ENCODE data around the gene LRIG1. TPM values are rescaled to one million over a fixed set of nuclear protein-coding genes. Genes with fewer than 3 reads are reported as not detected.

Gene LRIG1
- total and polyA plus RNA-seq, 2 donors, result 23.4 to 29.2 TPM

DNA sequence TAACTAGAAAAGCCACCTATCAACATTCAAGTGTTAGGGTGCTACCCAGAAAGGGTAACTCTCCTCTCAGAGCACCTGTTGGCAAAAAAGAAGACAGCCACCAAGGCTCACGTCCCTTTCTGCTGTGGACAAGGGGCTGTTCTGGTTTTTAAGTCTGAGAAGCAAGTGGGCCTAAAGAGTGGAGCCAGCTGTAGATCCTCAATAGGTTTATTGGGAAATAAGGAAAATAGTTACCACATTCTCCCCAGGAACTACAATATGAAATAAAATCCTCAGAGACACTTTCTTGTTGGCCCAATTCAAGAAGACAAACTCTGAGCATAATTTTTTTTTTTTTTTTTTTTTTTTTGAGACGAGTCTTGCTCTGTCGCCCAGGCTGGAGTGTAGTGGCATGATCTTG lies 35.8 kb downstream of the LRIG1 start:
- no peak overlapping the region for H3K27ac ChIP-seq (ENCODE audit: low read depth)
- no peaks in the 10 kb centered on the region for H3K4me1 ChIP-seq (ENCODE audit: insufficient read depth)
- H3K4me3 ChIP-seq (ENCODE audit: low read depth, low read length), result no peak overlapping the region
- H3K36me3 ChIP-seq (ENCODE audit: insufficient read depth), result no peaks in the 10 kb centered on the region
- WGBS, result 89% methylated on average over 3 of the region's 3 CpGs
- DNase-seq (ENCODE audit: extremely low spot score), result no peak

DNA sequence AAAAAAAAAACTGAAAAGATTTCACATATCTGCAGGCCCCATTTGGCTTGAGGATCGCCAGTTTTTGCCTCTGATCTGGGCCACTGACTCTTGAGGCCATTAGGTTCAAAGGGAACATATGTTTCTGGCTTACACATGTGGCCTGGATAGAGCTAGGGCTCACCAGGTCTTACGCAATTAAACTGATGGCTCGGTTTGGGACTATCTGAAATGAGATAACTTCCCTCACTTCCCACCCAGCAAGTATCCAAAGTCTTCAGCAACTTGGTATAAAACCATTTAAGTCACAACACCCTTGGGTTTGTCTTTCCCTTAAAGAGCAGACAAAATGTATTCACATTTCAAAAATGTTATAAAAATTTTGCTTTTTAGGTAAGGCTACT lies 36.3 kb downstream of the LRIG1 start:
- H3K36me3 ChIP-seq (ENCODE audit: insufficient read depth), result no peaks in the 10 kb centered on the region
- no peak overlapping the region for H3K27ac ChIP-seq (ENCODE audit: low read depth)
- H3K4me1 ChIP-seq (ENCODE audit: insufficient read depth), result no peaks in the 10 kb centered on the region
- no peak overlapping the region for H3K4me3 ChIP-seq (ENCODE audit: low read depth, low read length)
- WGBS, result 87% methylated on average over 3 of the region's 3 CpGs
- no peak for DNase-seq (ENCODE audit: extremely low spot score)

DNA sequence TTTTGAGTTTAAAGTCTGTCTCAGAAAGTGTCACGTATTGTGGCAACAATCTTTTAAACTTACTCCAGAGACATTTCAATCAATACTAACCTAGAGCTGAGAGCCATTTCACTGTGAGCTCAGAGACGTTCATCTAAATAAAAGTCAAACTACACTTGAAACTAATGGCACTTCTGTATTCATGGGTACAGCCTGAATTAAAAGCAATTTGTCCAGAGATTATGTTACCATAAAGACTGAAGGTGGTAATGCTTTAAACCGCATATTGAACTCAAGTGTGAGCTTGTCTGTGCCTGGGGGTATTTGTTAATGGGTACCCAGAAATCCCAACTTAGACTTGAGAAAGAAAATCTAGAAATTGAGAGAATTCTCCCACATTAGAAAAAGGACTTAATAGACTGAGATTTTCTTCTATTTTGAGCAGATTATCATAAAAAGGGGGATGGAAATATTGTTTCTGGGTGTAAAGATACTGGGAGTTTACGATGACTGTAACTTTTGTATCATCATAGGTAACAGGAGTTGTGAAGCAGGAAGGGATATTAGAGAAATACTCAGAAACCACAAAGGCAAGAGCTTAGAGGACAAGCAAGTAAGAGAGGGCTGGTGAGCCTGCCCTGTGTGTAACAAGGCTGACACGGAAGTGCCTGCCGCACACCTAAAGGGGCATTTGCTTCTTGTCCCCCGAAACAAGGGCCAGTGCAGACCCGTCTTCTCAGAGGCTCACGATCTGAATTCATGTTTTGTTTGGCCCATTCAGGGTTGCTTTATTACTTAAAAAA lies 36.9 kb downstream of the LRIG1 start:
- no peaks in the 10 kb centered on the region for H3K36me3 ChIP-seq (ENCODE audit: insufficient read depth)
- no peak overlapping the region for H3K27ac ChIP-seq (ENCODE audit: low read depth)
- no peak for DNase-seq (ENCODE audit: extremely low spot score)
- WGBS, result 92% methylated on average over 9 of the region's 9 CpGs
- no peak overlapping the region for H3K4me3 ChIP-seq (ENCODE audit: low read depth, low read length)
- no peaks in the 10 kb centered on the region for H3K4me1 ChIP-seq (ENCODE audit: insufficient read depth)

DNA sequence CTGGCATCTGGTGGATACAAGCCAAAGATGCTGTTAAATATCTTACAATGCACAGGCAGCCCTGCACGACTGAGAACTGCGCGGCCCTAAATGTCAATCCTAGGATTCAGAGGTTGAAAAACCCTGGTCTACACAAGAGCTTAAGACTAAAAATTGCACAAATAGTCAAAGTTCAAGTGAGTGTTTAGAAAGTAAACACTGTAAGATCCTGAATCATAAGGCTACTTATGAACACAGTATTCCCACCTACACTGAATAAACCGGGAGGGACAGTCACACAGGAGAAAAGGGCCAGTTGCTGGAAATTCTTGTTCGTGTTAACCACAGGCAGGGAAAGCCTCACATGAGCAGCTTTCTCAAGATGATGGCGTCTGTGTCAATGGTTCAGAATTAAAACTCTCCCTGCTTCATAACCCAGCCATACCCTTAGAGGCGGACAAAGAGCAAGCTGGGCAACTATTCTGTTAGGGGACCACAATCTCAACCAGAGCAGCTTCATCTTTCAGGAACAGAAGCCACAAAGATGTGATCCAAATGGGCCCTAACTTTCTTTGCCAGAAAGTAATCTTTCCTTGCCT lies 37.7 kb downstream of the LRIG1 start:
- Histone ChIP-seq H3K27ac (ENCODE audit: low read depth) (no peak overlapping the region), H3K36me3 (ENCODE audit: insufficient read depth) (no peaks in the 10 kb centered on the region), H3K4me3 (ENCODE audit: low read depth, low read length) (no peak overlapping the region), H3K4me1 (ENCODE audit: insufficient read depth) (no peaks in the 10 kb centered on the region)
- no peak for DNase-seq (ENCODE audit: extremely low spot score)
- WGBS, result 90% methylated on average over 7 of the region's 7 CpGs

DNA sequence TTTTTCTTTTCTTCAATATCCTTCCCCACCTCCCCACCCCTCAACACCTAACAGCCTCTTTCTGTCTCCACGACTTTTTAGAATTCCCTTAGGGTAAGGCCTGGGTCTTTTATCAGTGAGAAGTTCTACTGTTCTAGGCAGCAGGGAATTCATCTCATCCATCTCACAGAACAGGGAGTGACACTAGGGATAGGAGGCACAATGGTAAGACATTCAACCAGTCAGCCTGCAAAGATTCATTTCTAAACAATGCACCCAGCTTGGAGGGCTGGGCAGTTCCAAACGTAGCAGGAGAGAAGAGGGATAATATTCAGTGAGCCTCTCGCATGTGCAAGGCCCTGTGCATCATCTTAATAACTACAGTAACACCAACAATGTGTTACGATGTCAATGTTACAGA lies 43.6 kb downstream of the LRIG1 start:
- H3K4me3 ChIP-seq (ENCODE audit: low read depth, low read length), result no peak overlapping the region
- no peak overlapping the region for H3K27ac ChIP-seq (ENCODE audit: low read depth)
- no peaks in the 10 kb centered on the region for H3K36me3 ChIP-seq (ENCODE audit: insufficient read depth)
- WGBS, result 83% methylated on average over 4 of the region's 4 CpGs
- no peak for DNase-seq (ENCODE audit: extremely low spot score)
- no peaks in the 10 kb centered on the region for H3K4me1 ChIP-seq (ENCODE audit: insufficient read depth)

DNA sequence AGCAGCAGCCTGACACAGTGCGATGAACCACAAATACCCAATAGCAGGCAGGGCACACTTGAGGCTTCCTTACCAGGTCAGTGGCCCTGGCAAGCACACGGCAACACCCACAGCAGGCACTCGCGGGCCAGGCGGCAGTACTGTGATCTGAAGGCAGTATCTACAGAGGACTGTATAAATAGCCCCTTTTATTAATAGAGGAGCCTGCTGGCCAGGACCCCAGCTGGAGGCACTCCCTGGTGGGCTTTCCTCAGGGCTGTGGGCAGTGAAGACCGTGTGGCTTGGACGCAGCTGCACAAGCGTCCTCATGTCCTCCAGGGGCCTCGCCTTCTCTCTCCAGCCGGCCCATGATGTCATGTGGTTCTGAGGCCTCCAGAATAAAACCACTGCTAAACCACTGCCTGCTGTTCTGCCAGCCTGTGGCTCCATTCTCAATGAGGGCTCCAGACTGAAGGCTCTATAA lies 44.1 kb downstream of the LRIG1 start:
- no peak for DNase-seq (ENCODE audit: extremely low spot score)
- H3K27ac ChIP-seq (ENCODE audit: low read depth), result no peak overlapping the region
- 84% methylated on average over 10 of the region's 10 CpGs for WGBS
- H3K36me3 ChIP-seq (ENCODE audit: insufficient read depth), result no peaks in the 10 kb centered on the region
- no peak overlapping the region for H3K4me3 ChIP-seq (ENCODE audit: low read depth, low read length)
- no peaks in the 10 kb centered on the region for H3K4me1 ChIP-seq (ENCODE audit: insufficient read depth)

DNA sequence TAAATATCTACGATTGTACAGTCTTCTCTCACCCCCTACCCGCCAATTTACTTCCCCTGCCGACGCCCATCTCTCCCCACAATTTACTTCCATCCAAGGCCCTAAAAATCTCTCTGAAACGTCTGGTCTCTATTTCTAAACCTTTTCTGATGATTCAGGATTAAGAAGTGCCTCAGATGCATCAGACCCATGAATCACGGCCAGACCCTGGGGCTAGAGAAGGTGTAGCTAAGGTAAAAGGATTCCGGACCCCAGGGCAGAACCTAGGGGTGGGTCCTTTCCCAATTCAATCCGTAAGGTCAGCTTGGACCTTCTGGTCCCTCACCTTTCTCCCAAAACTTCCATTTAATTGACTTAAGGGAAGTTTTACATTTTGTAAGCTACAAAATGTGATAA lies 46.4 kb downstream of the LRIG1 start:
- no peaks in the 10 kb centered on the region for H3K36me3 ChIP-seq (ENCODE audit: insufficient read depth)
- H3K4me1 ChIP-seq (ENCODE audit: insufficient read depth), result no peaks in the 10 kb centered on the region
- no peak overlapping the region for H3K4me3 ChIP-seq (ENCODE audit: low read depth, low read length)
- no peak for DNase-seq (ENCODE audit: extremely low spot score)
- WGBS, result 90% methylated on average over 8 of the region's 8 CpGs
- H3K27ac ChIP-seq (ENCODE audit: low read depth), result no peak overlapping the region

DNA sequence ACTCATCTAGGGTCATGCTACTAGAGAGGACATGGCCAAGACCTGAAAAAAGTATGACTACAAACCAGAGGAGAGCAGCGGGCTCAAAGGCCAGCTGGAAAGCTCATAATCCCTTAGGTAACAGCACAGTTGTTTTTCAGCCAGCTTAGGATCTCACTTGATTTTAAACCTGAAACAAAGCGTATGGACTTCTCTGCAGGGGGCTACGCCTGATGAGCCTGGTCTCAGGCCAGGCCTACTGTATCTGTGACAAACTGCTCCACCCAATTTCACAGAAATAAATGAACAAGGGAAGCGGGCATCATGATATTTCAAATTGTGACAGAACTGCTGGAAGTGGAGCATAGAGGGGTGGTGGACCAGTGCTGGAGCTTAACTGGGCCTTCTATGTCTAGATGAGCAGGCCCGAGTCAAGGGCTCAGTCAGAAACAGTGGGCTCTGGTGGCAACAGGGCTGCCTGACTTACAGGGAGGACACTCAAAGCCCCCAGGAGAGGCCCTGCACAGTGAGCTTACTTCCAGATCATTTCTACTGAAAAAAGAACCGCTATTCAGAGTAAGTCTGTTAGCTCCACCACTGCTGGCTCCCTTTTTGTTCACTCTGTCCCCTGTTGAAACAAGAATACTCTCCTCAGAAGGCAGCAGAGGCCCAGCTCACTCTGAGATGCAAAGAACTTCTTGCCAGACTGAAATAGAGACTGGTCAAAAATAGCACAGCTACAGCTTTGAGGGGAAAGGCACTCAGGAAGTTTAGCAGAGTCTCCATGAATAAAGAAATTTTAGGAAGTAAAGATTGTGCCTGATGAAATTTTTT lies 47.0 kb downstream of the LRIG1 start:
- H3K4me1 ChIP-seq (ENCODE audit: insufficient read depth), result no peaks in the 10 kb centered on the region
- no peak for DNase-seq (ENCODE audit: extremely low spot score)
- H3K36me3 ChIP-seq (ENCODE audit: insufficient read depth), result no peaks in the 10 kb centered on the region
- H3K4me3 ChIP-seq (ENCODE audit: low read depth, low read length), result no peak overlapping the region
- 87% methylated on average over 6 of the region's 6 CpGs for WGBS
- H3K27ac ChIP-seq (ENCODE audit: low read depth), result no peak overlapping the region

DNA sequence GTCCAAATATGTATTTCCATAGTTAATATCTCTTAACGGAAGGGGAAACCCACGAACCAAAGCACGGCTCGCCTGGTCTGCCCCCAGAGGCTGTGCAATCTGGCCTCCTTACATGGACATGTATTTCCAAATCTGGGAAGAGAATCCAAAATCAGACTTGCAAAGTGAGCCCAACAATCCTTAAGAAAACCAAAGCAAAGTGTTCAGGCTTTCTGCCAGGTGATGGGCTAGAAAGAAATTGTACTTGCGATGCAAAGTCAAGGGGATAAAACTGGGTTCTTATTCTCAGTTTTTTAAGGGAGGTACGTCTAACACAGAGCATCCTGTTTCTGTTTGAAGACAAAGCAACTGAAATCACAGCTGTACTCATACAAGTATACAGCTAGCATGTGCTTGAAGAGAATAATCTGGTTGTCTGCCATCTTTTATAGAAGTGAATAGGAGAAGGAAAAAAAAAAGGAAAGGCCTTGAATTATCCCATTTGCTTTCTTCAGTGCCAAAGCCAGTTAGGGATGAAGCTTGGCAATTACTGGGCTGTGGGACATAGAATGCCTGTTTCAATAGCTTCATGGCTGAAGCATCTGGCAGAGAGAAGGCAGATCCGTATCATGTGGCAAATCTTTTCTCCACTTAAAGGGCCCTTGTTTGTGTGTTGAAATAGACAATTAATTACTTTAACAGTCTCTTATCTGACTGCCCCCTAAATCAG lies 48.4 kb downstream of the LRIG1 start:
- DNase-seq (ENCODE audit: extremely low spot score), result no peak
- WGBS, result 51% methylated on average over 7 of the region's 7 CpGs
- H3K4me3 ChIP-seq (ENCODE audit: low read depth, low read length), result no peak overlapping the region
- H3K36me3 ChIP-seq (ENCODE audit: insufficient read depth), result no peaks in the 10 kb centered on the region
- no peak overlapping the region for H3K27ac ChIP-seq (ENCODE audit: low read depth)
- H3K4me1 ChIP-seq (ENCODE audit: insufficient read depth), result no peaks in the 10 kb centered on the region

DNA sequence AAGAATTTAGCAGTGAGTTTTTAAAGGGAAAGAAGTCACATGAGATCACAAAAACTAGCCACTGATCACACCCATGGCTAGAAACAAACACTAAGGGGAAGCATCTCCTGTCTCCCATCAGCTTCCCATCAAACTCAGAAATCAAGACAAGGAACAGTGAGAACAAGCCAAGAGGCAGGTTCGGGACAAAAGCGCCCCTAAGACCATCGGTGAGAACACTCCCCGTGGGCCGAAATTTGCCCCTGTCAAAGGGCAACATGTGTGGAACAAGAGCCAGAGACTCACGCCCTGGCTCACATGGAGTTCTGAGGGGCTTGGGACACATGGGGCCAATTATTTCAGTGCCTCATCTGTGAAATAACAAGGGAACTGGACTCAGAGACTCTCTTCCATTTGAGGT lies 49.1 kb downstream of the LRIG1 start:
- 81% methylated on average over 6 of the region's 6 CpGs for WGBS
- no peak for DNase-seq (ENCODE audit: extremely low spot score)
- no peak overlapping the region for H3K27ac ChIP-seq (ENCODE audit: low read depth)
- no peaks in the 10 kb centered on the region for H3K36me3 ChIP-seq (ENCODE audit: insufficient read depth)
- H3K4me3 ChIP-seq (ENCODE audit: low read depth, low read length), result no peak overlapping the region
- H3K4me1 ChIP-seq (ENCODE audit: insufficient read depth), result no peaks in the 10 kb centered on the region

DNA sequence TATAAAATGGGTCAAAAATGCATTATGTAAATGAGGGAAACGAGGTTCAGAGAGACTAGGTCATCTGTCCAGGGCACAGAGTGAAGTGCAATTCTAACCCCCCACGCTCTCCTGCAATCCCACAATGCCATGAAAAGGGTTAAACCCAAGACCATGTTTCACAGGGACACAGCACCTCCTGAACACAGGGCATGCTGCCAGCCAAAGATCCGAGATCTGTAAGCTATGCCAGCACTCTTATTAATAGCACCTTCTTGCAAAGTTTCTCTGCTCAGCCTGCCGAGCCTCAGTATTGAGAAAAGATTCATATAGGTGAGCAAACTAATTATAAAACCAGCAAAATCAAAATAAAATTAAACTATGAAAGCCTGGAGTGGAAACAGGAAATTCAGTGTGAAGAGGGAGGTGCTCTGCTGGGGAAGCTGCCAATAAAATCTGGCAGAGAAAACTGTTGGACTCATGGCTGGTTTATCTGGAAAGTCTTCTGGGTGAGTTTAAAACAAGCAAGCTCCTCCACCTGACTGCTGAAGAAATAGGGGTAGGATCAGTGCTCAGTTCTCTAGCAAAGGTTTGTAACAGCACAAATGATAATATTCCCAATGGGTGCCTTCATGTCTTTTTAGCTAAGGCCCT lies 50.3 kb downstream of the LRIG1 start:
- Histone ChIP-seq H3K4me1 (ENCODE audit: insufficient read depth) (no peaks in the 10 kb centered on the region), H3K27ac (ENCODE audit: low read depth) (no peak overlapping the region), H3K36me3 (ENCODE audit: insufficient read depth) (no peaks in the 10 kb centered on the region), H3K4me3 (ENCODE audit: low read depth, low read length) (no peak overlapping the region)
- DNase-seq (ENCODE audit: extremely low spot score), result no peak
- 27% methylated on average over 4 of the region's 4 CpGs for WGBS

DNA sequence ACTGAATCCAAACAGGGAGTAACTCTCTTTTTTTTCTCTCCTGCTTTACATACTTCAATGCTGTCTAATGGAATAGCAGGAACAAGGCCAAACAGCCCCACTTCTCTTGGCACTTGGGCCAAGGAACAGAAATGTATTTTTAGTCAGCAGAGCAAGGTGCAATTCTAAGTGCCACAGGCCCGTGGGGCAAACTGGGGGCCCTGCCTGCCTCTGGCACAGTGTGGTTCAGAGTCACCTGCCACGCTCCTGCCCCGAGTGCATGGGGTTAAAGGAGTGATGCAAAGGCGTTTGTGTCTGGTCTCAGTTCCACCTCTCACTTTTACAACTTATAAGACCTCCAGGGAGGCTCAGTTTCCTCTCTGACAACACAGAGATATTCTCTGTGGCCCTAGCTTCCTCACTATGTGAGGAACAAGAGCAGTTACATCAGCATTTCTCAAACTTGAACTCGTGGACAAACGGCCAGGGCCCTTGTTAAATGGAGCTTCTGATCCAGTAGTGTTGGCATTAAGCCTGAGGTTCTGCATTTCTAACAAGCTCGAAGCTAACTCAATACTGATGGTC lies 51.3 kb downstream of the LRIG1 start:
- Histone ChIP-seq H3K36me3 (ENCODE audit: insufficient read depth) (no peaks in the 10 kb centered on the region), H3K4me3 (ENCODE audit: low read depth, low read length) (no peak overlapping the region), H3K4me1 (ENCODE audit: insufficient read depth) (no peaks in the 10 kb centered on the region), H3K27ac (ENCODE audit: low read depth) (no peak overlapping the region)
- DNase-seq (ENCODE audit: extremely low spot score), result no peak
- 50% methylated on average over 7 of the region's 7 CpGs for WGBS

DNA sequence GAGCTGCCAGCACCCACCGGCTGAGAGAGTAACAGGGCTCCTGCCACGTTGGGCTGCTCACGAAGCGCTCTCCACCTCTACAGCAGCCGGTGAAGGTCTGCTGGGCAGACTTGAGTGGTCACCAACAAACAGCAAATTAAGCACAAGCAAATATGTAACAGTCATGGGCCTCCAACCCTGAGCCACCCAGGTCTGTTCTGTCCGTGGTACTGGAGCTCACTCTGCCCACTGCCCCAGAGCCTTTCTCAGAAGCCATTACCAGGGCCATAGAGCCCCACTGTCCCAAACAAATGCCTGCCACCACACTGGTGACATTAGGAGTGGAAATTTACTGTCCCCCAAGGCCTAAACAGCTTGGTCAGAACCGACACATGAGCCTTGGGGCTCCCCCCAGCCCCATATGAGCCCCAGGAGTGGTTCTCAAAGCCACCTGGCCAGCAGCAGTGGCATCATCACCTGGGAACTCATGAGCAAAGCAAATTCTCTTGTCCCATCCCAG lies 56.6 kb downstream of the LRIG1 start:
- no peak for DNase-seq (ENCODE audit: extremely low spot score)
- H3K4me1 ChIP-seq (ENCODE audit: insufficient read depth), result no peaks in the 10 kb centered on the region

More for the DNA sequence above, 56.6 kb downstream of the LRIG1 start:
- H3K27ac ChIP-seq (ENCODE audit: low read depth), result no peak overlapping the region
- no peaks in the 10 kb centered on the region for H3K36me3 ChIP-seq (ENCODE audit: insufficient read depth)
- WGBS, result 91% methylated on average over 7 of the region's 7 CpGs
- no peak overlapping the region for H3K4me3 ChIP-seq (ENCODE audit: low read depth, low read length)
